HepG2 (cell line): ENCODE measurements around the gene HBS1L. TPM values are rescaled to one million over a fixed set of nuclear protein-coding genes. Genes with fewer than 3 reads are reported as not detected.

Source experiments
- ARID2 ChIP-seq: sonication (generic); formaldehyde crosslinking; IDR thresholded peaks from 2 replicates; pipeline ENCODE4 v1.8.1; 2022; ENCODE audit warnings: mild to moderate bottlenecking, missing genetic modification reagents, borderline replicate concordance
- CEBPG ChIP-seq: IDR thresholded peaks from 2 replicates; pipeline ENCODE4 v1.6.1; 2016
- CHCHD3 ChIP-seq: sonication (generic); formaldehyde crosslinking; IDR thresholded peaks from 2 replicates; pipeline ENCODE4 v1.8.0; 2022; ENCODE audit warnings: mild to moderate bottlenecking, missing genetic modification reagents, moderate library complexity
- FUBP1 ChIP-seq: sonication (generic); formaldehyde crosslinking; IDR thresholded peaks from 2 replicates; pipeline ENCODE4 v1.5.1; 2020; ENCODE audit warnings: missing genetic modification reagents, mild to moderate bottlenecking, borderline replicate concordance
- KDM6A ChIP-seq: IDR thresholded peaks from 2 replicates; pipeline ENCODE4 v1.6.1; 2016; ENCODE audit warnings: low read depth
- KIAA2018 ChIP-seq: sonication (generic); formaldehyde crosslinking; IDR thresholded peaks from 2 replicates; pipeline ENCODE4 v1.5.0; 2020; ENCODE audit warnings: mild to moderate bottlenecking, missing genetic modification reagents, borderline replicate concordance
- KLF13 ChIP-seq: sonication (generic); formaldehyde crosslinking; IDR thresholded peaks from 2 replicates; pipeline ENCODE4 v1.4.0; 2020; ENCODE audit warnings: mild to moderate bottlenecking, missing genetic modification reagents
- MAF1 ChIP-seq: sonication (generic); formaldehyde crosslinking; IDR thresholded peaks from 2 replicates; pipeline ENCODE4 v1.5.0; 2020; ENCODE audit warnings: missing genetic modification reagents, borderline replicate concordance
- MED1 ChIP-seq: sonication (generic); formaldehyde crosslinking; IDR thresholded peaks from 2 replicates; pipeline ENCODE4 v1.4.0; 2020; ENCODE audit warnings: missing genetic modification reagents
- SPEN ChIP-seq: sonication (generic); formaldehyde crosslinking; IDR thresholded peaks from 2 replicates; pipeline ENCODE4 v1.5.1; 2020; ENCODE audit warnings: low read depth, mild to moderate bottlenecking, missing genetic modification reagents
- SSRP1 ChIP-seq: IDR thresholded peaks from 2 replicates; pipeline ENCODE4 v1.6.1; 2016; ENCODE audit warnings: control low read depth
- TFE3 ChIP-seq: IDR thresholded peaks from 2 replicates; pipeline ENCODE4 v1.6.1; 2016
- ZKSCAN1 ChIP-seq: fragments of 150-350 bp; IDR thresholded peaks from 2 replicates; pipeline ENCODE4 v1.6.1; 2014; ENCODE audit warnings: low read length
- ZNF17 ChIP-seq: sonication (generic); formaldehyde crosslinking; IDR thresholded peaks from 2 replicates; pipeline ENCODE4 v1.5.0; 2020; ENCODE audit warnings: mild to moderate bottlenecking, missing genetic modification reagents
- ZNF367 ChIP-seq: sonication (generic); formaldehyde crosslinking; IDR thresholded peaks from 2 replicates; pipeline ENCODE4 v1.4.0; 2020; ENCODE audit warnings: missing genetic modification reagents, borderline replicate concordance
- ZNF552 ChIP-seq: sonication (generic); formaldehyde crosslinking; IDR thresholded peaks from 2 replicates; pipeline ENCODE4 v1.9.0; 2022; ENCODE audit warnings: missing genetic modification reagents, mild to moderate bottlenecking, borderline replicate concordance
- ZNF781 ChIP-seq: sonication (generic); formaldehyde crosslinking; IDR thresholded peaks from 2 replicates; pipeline ENCODE4 v1.5.1; 2020; ENCODE audit warnings: borderline replicate concordance, mild to moderate bottlenecking, missing genetic modification reagents; ENCODE audit errors: not compliant biosample characterization
- polyA plus RNA-seq, 8 experiments: library from polyadenylated mRNA; depleted of rRNA in 3 of 8; stranded (reverse) in 7 of 8; unstranded in 1 of 8; fragments of >200 nt; fragmentation: Illumina TruSeq in 4 of 8; extraction: Trizol in 4 of 8; gene quantifications; 2 replicates each; pipeline versions ENCODE4 v1.2.1 to v1.2.3, GENCODE V29; 2011 to 2016; ENCODE audit warnings: low read depth in 4 of 8, missing spikeins in 1 of 8, mixed read lengths in 1 of 8; ENCODE audit not compliant: insufficient read depth in 1 of 8
- total RNA-seq, 5 experiments: library from RNA; depleted of rRNA; stranded (reverse); fragments of >200 nt; fragmentation: Illumina TruSeq; extraction: Trizol; gene quantifications; 2 replicates each; pipeline ENCODE4 v1.2.3, GENCODE V29; 2016; ENCODE audit warnings: low read depth in 1 of 5

Gene HBS1L
- total and polyA plus RNA-seq, 2 of the 13 experiments (the other 11 are each of a cell fraction or from before 2014, with no cell fraction given), result 44.1 to 138 TPM

- TF ChIP-seq KIAA2018 (CRISPR knock-in tag) (no peak), SPEN (CRISPR knock-in tag) (peak; percentile 97), ZNF367 (CRISPR knock-in tag) (no peak), FUBP1 (CRISPR knock-in tag) (no peak), MED1 (CRISPR knock-in tag) (peak; percentile 74), MAF1 (no peak; the same call in none of the 2 replicates), ZNF781 (no peak), KDM6A (no peak), ZNF17 (CRISPR knock-in tag) (no peak), SSRP1 (CRISPR knock-in tag) (no peak), ZNF552 (CRISPR knock-in tag) (peak; percentile 81; the same call in 1 of the 2 replicates), ARID2 (CRISPR knock-in tag) (no peak), CHCHD3 (no peak; the same call in 1 of the 2 replicates), TFE3 (CRISPR knock-in tag) (no peak; the same call in 1 of the 2 replicates), ZKSCAN1 (peak; percentile 89), KLF13 (CRISPR knock-in tag) (no peak), CEBPG (CRISPR knock-in tag) (peak; percentile 80)
Observed at GRCh38 chr6:135054569-135055498, at the start of gene HBS1L (continued).
